IMR-90 (cell line): Measurements from ENCODE around the gene NCKAP5. TPM values are rescaled to one million over a fixed set of nuclear protein-coding genes. Genes with fewer than 3 reads are reported as not detected.

Source experiments
- ATAC-seq: fragments of 200-7000 bp; cut with Tn5 transposase; 2 replicates; pipeline ENCODE4 v1.9.1; 2020; ENCODE audit warnings: low read depth, mild to moderate bottlenecking, moderate library complexity
- BruUV-seq: library from RNA; stranded (reverse); fragments of 400-500 nt; replicated peaks from 2 replicates; lab custom pipeline; 2021; lab: Mats Ljungman, UMichigan
- CTCF ChIA-PET: fragments of 300-600 bp; formaldehyde crosslinking; extraction: SDS; loops from one replicate; lab custom pipeline; 2021; ENCODE audit warnings: antibody characterized with exemption; lab: Yijun Ruan, JAX
- POLR2A ChIA-PET: fragments of 300-600 bp; sonication (Branson Sonifier 250); formaldehyde crosslinking; loops from one replicate; lab custom pipeline; 2022; ENCODE audit warnings: antibody characterized with exemption; ENCODE audit not compliant: unreplicated experiment; lab: Charles Lee
- DNase-seq: peaks from one replicate; pipeline ENCODE4 v3.0.0; 2013
- H2AFZ ChIP-seq: replicated peaks from 2 replicates; pipeline ENCODE3; 2013; ENCODE audit warnings: low read length, mild to moderate bottlenecking; ENCODE audit not compliant: poor library complexity
- H2AK5ac ChIP-seq: 2 replicates; pipeline ENCODE4 v1.6.1; 2013; ENCODE audit warnings: low read depth, low read length, inconsistent platforms
- H2AK9ac ChIP-seq: replicated peaks from 2 replicates; pipeline ENCODE3; 2013; ENCODE audit warnings: mild to moderate bottlenecking, low read depth, low read length, moderate library complexity; ENCODE audit not compliant: poor library complexity
- H2BK120ac ChIP-seq: 2 replicates; pipeline ENCODE4 v1.6.1; 2013; ENCODE audit warnings: low read depth, low read length, inconsistent platforms
- H2BK15ac ChIP-seq: 3 replicates; pipeline ENCODE4 v1.6.1; 2013; ENCODE audit warnings: low read depth, low read length, inconsistent platforms
- H2BK20ac ChIP-seq: 2 replicates; pipeline ENCODE4 v1.6.1; 2013; ENCODE audit warnings: low read depth, mild to moderate bottlenecking, inconsistent platforms, low read length, moderate library complexity
- H2BK5ac ChIP-seq: 2 replicates; pipeline ENCODE4 v1.6.1; 2013; ENCODE audit warnings: mild to moderate bottlenecking, low read depth, low read length, inconsistent platforms; ENCODE audit not compliant: poor library complexity, severe bottlenecking
- H3K14ac ChIP-seq: replicated peaks from 2 replicates; pipeline ENCODE4 v1.6.1; 2013; ENCODE audit warnings: low read depth, low read length, inconsistent platforms
- H3K18ac ChIP-seq: 2 replicates; pipeline ENCODE4 v1.6.1; 2013; ENCODE audit warnings: low read depth, low read length, control low read depth
- H3K23ac ChIP-seq: 2 replicates; pipeline ENCODE4 v1.6.1; 2013; ENCODE audit warnings: low read depth, low read length, inconsistent platforms
- H3K27ac ChIP-seq: 2 replicates; pipeline ENCODE4 v1.5.1; 2013; ENCODE audit warnings: mild to moderate bottlenecking, control low read depth, low read length; ENCODE audit not compliant: insufficient read depth
- H3K27me3 ChIP-seq: 2 replicates; pipeline ENCODE4 v1.6.1; 2013; ENCODE audit warnings: low read length; ENCODE audit not compliant: control insufficient read depth, insufficient read depth
- H3K36me3 ChIP-seq: 2 replicates; pipeline ENCODE4 v1.6.1; 2013; ENCODE audit warnings: low read length, mixed read lengths; ENCODE audit not compliant: control insufficient read depth, insufficient read depth
- H3K4ac ChIP-seq: 2 replicates; pipeline ENCODE4 v1.6.1; 2013; ENCODE audit warnings: low read depth, low read length, inconsistent platforms
- H3K4me1 ChIP-seq: 2 replicates; pipeline ENCODE4 v1.6.1; 2013; ENCODE audit warnings: low read length, mixed read lengths; ENCODE audit not compliant: control insufficient read depth, insufficient read depth
- H3K4me2 ChIP-seq: 2 replicates; pipeline ENCODE4 v1.6.1; 2013; ENCODE audit warnings: low read depth, mild to moderate bottlenecking, control low read depth, low read length, moderate library complexity
- H3K4me3 ChIP-seq: 2 replicates; pipeline ENCODE4 v1.5.1; 2013; ENCODE audit warnings: low read depth, mild to moderate bottlenecking, control low read depth, low read length, moderate library complexity; ENCODE audit not compliant: insufficient read depth
- H3K56ac ChIP-seq: 2 replicates; pipeline ENCODE4 v1.6.1; 2013; ENCODE audit warnings: low read length, inconsistent platforms; ENCODE audit not compliant: insufficient read depth; ENCODE audit errors: extremely low read depth
- H3K79me1 ChIP-seq, 2 experiments: 2 replicates each; pipeline ENCODE4 v1.6.1; 2013; ENCODE audit warnings: low read length in 2 of 2, inconsistent platforms in 1 of 2, low read depth in 1 of 2
- H3K9ac ChIP-seq: 2 replicates; pipeline ENCODE4 v1.6.1; 2013; ENCODE audit warnings: low read depth, low read length, control low read depth
- H3K9me1 ChIP-seq: 2 replicates; pipeline ENCODE4 v1.6.1; 2013; ENCODE audit warnings: low read length, inconsistent platforms; ENCODE audit not compliant: insufficient read depth
- H3K9me3 ChIP-seq: 2 replicates; pipeline ENCODE4 v1.6.1; 2013; ENCODE audit warnings: low read length; ENCODE audit not compliant: control insufficient read depth, insufficient read depth
- H4K20me1 ChIP-seq: 2 replicates; pipeline ENCODE4 v1.6.1; 2013; ENCODE audit warnings: low read length, inconsistent platforms; ENCODE audit not compliant: insufficient read depth
- H4K5ac ChIP-seq: 2 replicates; pipeline ENCODE4 v1.6.1; 2013; ENCODE audit warnings: mild to moderate bottlenecking, low read depth, low read length, control low read depth
- H4K8ac ChIP-seq, 2 experiments: 2 replicates each; pipeline ENCODE4 v1.6.1; 2013; ENCODE audit warnings: low read depth in 2 of 2, low read length in 2 of 2, control low read depth in 1 of 2, inconsistent platforms in 1 of 2
- H4K91ac ChIP-seq: 2 replicates; pipeline ENCODE4 v1.6.1; 2013; ENCODE audit warnings: low read depth, low read length, inconsistent platforms; ENCODE audit not compliant: insufficient read depth
- BHLHE40 ChIP-seq: fragments of 150-350 bp; IDR thresholded peaks from 2 replicates; pipeline ENCODE4 v1.6.1; 2016; ENCODE audit warnings: mild to moderate bottlenecking, low read depth, low read length
- CEBPB ChIP-seq: IDR thresholded peaks from 2 replicates; pipeline ENCODE4 v1.6.1; 2012; ENCODE audit warnings: low read depth, low read length, improper control_type of control experiment
- CHD1 ChIP-seq: IDR thresholded peaks from 2 replicates; pipeline ENCODE4 v1.6.1; 2012; ENCODE audit warnings: low read depth, low read length, improper control_type of control experiment
- CTCF ChIP-seq: conservative IDR thresholded peaks from 2 replicates; pipeline ENCODE4 v1.5.1; 2012; ENCODE audit warnings: mild to moderate bottlenecking, low read depth, low read length, improper control_type of control experiment
- FOS ChIP-seq: fragments of 150-350 bp; IDR thresholded peaks from 2 replicates; pipeline ENCODE4 v1.6.1; 2016; ENCODE audit warnings: low read depth, low read length
- MAFK ChIP-seq: IDR thresholded peaks from 2 replicates; pipeline ENCODE4 v1.6.1; 2012; ENCODE audit warnings: low read depth, low read length, improper control_type of control experiment
- MAZ ChIP-seq: IDR thresholded peaks from 2 replicates; pipeline ENCODE4 v1.6.1; 2012; ENCODE audit warnings: low read depth, mild to moderate bottlenecking, low read length, improper control_type of control experiment, moderate library complexity, borderline replicate concordance
- MXI1 ChIP-seq: IDR thresholded peaks from 2 replicates; pipeline ENCODE4 v1.6.1; 2012; ENCODE audit warnings: low read depth, mild to moderate bottlenecking, low read length, moderate library complexity, borderline replicate concordance
- NFE2L2 ChIP-seq: fragments of 150-350 bp; IDR thresholded peaks from 2 replicates; pipeline ENCODE4 v1.6.1; 2016; ENCODE audit warnings: low read depth, mild to moderate bottlenecking, low read length
- POLR2A ChIP-seq: IDR thresholded peaks from 2 replicates; pipeline ENCODE4 v1.6.1; 2012; ENCODE audit warnings: mild to moderate bottlenecking, low read depth, low read length
- RAD21 ChIP-seq: IDR thresholded peaks from 2 replicates; pipeline ENCODE4 v1.6.1; 2012; ENCODE audit warnings: low read length, improper control_type of control experiment
- RCOR1 ChIP-seq: IDR thresholded peaks from 2 replicates; pipeline ENCODE4 v1.6.1; 2012; ENCODE audit warnings: mild to moderate bottlenecking, low read length, improper control_type of control experiment; ENCODE audit not compliant: insufficient replicate concordance
- RFX5 ChIP-seq: IDR thresholded peaks from 2 replicates; pipeline ENCODE4 v1.8.0; 2012; ENCODE audit warnings: low read depth, mild to moderate bottlenecking, low read length, moderate library complexity
- SMC3 ChIP-seq: fragments of 150-350 bp; IDR thresholded peaks from 2 replicates; pipeline ENCODE4 v1.6.1; 2016; ENCODE audit warnings: low read depth, mild to moderate bottlenecking, antibody characterized with exemption, low read length, moderate library complexity
- WGBS, 2 experiments: methylation state at CpG; one replicate each; pipeline versions ENCODE4 v1.1.5 to v1.1.7; 2013; ENCODE audit warnings: missing lambda C conversion rate in 2 of 2; ENCODE audit not compliant: insufficient read length in 1 of 2; ENCODE audit errors: extremely low coverage in 2 of 2; 5-methylcytosine and 5-hydroxymethylcytosine counted together
- dilution Hi-C: fragments of 300-500 bp; cut with HindIII; formaldehyde crosslinking; loops from one replicate; pipeline ENCODE4 v1.14.3; 2018; ENCODE audit warnings: low sequenced_read_pairs; ENCODE audit not compliant: unreplicated experiment
- in situ Hi-C: fragments of 300-500 bp; cut with MboI; formaldehyde crosslinking; loops from 3 replicates; pipeline ENCODE4 v1.14.3; 2019; ENCODE audit warnings: low sequenced_read_pairs, inconsistent platforms, mixed read lengths
- intact Hi-C: fragments of 100-400 bp; cut with micrococcal nuclease; formaldehyde crosslinking; loops from 2 replicates; pipeline ENCODE4 v1.10.0; 2022
- polyA plus RNA-seq, 3 experiments: library from polyadenylated mRNA; depleted of rRNA; stranded (reverse); fragments of >200 nt; gene quantifications; 2 replicates each; pipeline ENCODE4 v1.2.3, GENCODE V29; 2012; ENCODE audit warnings: low replicate concordance in 1 of 3
- total RNA-seq: library from RNA; depleted of rRNA; stranded (reverse); fragments of >200 nt; gene quantifications from 2 replicates; pipeline ENCODE4 v1.2.3, GENCODE V29; 2012
- TF ChIP-seq, protein P1 (sequence below): fragments of 150-350 bp; IDR thresholded peaks from 2 replicates; pipeline ENCODE4 v1.6.1; 2016; ENCODE audit warnings: low read depth, mild to moderate bottlenecking, low read length, moderate library complexity, borderline replicate concordance

The NCKAP5 gene
- total and polyA plus RNA-seq, 2 of the 4 experiments (the other 2 are of a cell fraction) = 2.7 to 3.9 TPM

DNA sequence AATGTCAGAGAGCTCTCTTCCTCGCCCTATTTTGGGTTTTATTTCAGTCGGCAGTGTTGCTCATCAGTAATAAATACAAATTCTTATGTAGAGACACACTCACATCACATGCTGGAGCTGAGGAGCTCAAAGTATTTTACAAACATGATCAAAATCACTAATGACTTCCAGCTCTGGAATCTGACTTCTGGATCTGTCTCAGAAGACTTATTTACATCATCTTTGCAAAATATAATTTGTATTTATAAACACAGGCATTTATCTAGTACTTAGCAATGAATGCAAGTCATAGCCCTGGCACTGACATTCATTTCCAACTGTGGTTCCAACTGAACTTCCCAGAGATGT is 327.1 kb downstream of the NCKAP5 start:
- H4K91ac ChIP-seq = peak overlapping the region; percentile 91; the same call in 1 of the 2 replicates
- H4K20me1 ChIP-seq = no peaks in the 10 kb centered on the region
- H2BK20ac ChIP-seq = peak overlapping the region; percentile 88; the same call in 1 of the 2 replicates
- ChIA-PET POLR2A (interaction anchor here (0.7 to 1.1 kb wide), 5 partner anchors 22 to 603 kb away, joined by 3 to 5 read pairs (median 3); no protein-coding TSS in a partner anchor), CTCF (interaction anchor here (1.0 kb wide), 1 partner anchor 539 kb away, joined by 4 read pairs; no protein-coding TSS in a partner anchor)
- H3K9me3 ChIP-seq = no peaks in the 10 kb centered on the region
- in situ Hi-C loops = no loop called here
- peaks cover 27 to 52% of the 10 kb centered on the region in 2 experiments for H3K79me1 ChIP-seq
- no peak overlapping the region; the same call in 1 of the 2 replicates for H3K23ac ChIP-seq
- WGBS, 2 experiments = no CpG with 5 or more reads among the region's 2 CpGs
- H2BK15ac ChIP-seq = peak overlapping the region; percentile 28; the same call in 1 of the 3 replicates
- H4K5ac ChIP-seq = no peak overlapping the region; the same call in 1 of the 2 replicates
- H2AK9ac ChIP-seq = no peak overlapping the region
- H2AFZ ChIP-seq = peak overlapping the region; percentile 9
- intact Hi-C loops = loop anchor here (5.0 kb wide), 1 partner anchor 34 kb away; no protein-coding TSS in a partner anchor
- H4K8ac ChIP-seq = peak overlapping the region in 1 of 2 experiments; percentile 85; a peak in 3 of 4 replicates
- peak; percentile 81 for ATAC-seq
- H3K27ac ChIP-seq = no peak overlapping the region
- peak overlapping the region; percentile 94; the same call in 1 of the 2 replicates for H3K4ac ChIP-seq
- peaks cover 15% of the 10 kb centered on the region for H3K4me1 ChIP-seq
- peak overlapping the region; percentile 96 for H2BK120ac ChIP-seq
- no peaks in the 10 kb centered on the region for H3K27me3 ChIP-seq
- no TSS peak for BruUV-seq
- dilution Hi-C loops = no loop called here
- H3K36me3 ChIP-seq = no peaks in the 10 kb centered on the region
- H3K9me1 ChIP-seq = peaks cover 13% of the 10 kb centered on the region
- peak overlapping the region; percentile 99; the same call in 1 of the 2 replicates for H3K56ac ChIP-seq
- H3K9ac ChIP-seq = peak overlapping the region; percentile 41; the same call in 1 of the 2 replicates
- H3K14ac ChIP-seq = no peak overlapping the region; the same call in 1 of the 2 replicates
- DNase-seq = peak; percentile 91
- no peak overlapping the region for H2AK5ac ChIP-seq
- H3K4me3 ChIP-seq = peak overlapping the region; percentile 45
- H3K4me2 ChIP-seq = peak overlapping the region; percentile 98; the same call in 1 of the 2 replicates
- peak overlapping the region; percentile 83; the same call in 1 of the 2 replicates for H3K18ac ChIP-seq
- H2BK5ac ChIP-seq = peak overlapping the region; percentile 93
- TF ChIP-seq CHD1 (no peak), RCOR1 (no peak), MAFK (no peak), SMC3 (no peak), RAD21 (no peak), RFX5 (no peak), FOS (no peak), CEBPB (no peak), MXI1 (0 out of 2 replicates have a peak, but pooled peaks have one; percentile 33), CTCF (no peak), BHLHE40 (peak; percentile 58), NFE2L2 (peak; percentile 8; the same call in 1 of the 2 replicates), POLR2A (no peak), MAZ (no peak)
- TF ChIP-seq, protein P1, sequence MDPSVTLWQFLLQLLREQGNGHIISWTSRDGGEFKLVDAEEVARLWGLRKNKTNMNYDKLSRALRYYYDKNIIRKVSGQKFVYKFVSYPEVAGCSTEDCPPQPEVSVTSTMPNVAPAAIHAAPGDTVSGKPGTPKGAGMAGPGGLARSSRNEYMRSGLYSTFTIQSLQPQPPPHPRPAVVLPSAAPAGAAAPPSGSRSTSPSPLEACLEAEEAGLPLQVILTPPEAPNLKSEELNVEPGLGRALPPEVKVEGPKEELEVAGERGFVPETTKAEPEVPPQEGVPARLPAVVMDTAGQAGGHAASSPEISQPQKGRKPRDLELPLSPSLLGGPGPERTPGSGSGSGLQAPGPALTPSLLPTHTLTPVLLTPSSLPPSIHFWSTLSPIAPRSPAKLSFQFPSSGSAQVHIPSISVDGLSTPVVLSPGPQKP = no peak
